Sigmoid colon (tissue), 4 donors: ENCODE measurements around the gene FSTL5.

Experiments used
- CTCF ChIP-seq, 4 experiments: fragments of 450-650 bp in 3 of 4; fragments of 200-600 bp in 1 of 4; IDR thresholded peaks; one replicate each; pipeline ENCODE4 v1.5.1; 2016 to 2019; ENCODE audit warnings: antibody characterized with exemption in 4 of 4, mild to moderate bottlenecking in 3 of 4, moderate library complexity in 2 of 4
- EP300 ChIP-seq, 4 donors: sonication (generic); formaldehyde crosslinking; IDR thresholded peaks; one replicate each; pipeline ENCODE4 v1.6.1; 2017; ENCODE audit warnings: antibody characterized with exemption in 4 of 4
- POLR2A ChIP-seq, 2 donors: fragments of 450-650 bp; IDR thresholded peaks; one replicate each; pipeline ENCODE4 v1.6.1; 2016; ENCODE audit warnings: antibody characterized with exemption in 2 of 2, mild to moderate bottlenecking in 2 of 2, moderate library complexity in 2 of 2
- POLR2AphosphoS5 ChIP-seq, 4 donors: sonication (generic); formaldehyde crosslinking; IDR thresholded peaks; one replicate each; pipeline ENCODE4 v1.6.1; 2017; ENCODE audit warnings: antibody characterized with exemption in 4 of 4

- TF ChIP-seq CTCF (IDR thresholded peaks at IDR 0.05) (no peak), POLR2AphosphoS5 (IDR thresholded peaks at IDR 0.05) (no peak), POLR2A (IDR thresholded peaks at IDR 0.05) (no peak), EP300 (IDR thresholded peaks at IDR 0.05) (no peak)
Observed at GRCh38 chr4:161717084-161717483, 446.7 kb downstream of the FSTL5 start.
